ENCODE data around the gene RHBDD1.

- TF ChIP-seq POLR2AphosphoS5 (IDR thresholded peaks at IDR 0.05) (no peak), CTCF (IDR thresholded peaks at IDR 0.05; ENCODE audit: poor library complexity, severe bottlenecking) (no peak), TAF1 (IDR thresholded peaks at IDR 0.05; ENCODE audit: low read depth) (no peak), EZH2 (IDR thresholded peaks at IDR 0.05; ENCODE audit: borderline replicate concordance, insufficient read depth, low read length, poor library complexity, severe bottlenecking) (no peak)
These were observed 174.6 kb downstream of the RHBDD1 start for GRCh38 chr2:227010433-227010832.
